Measurements from ENCODE around the gene MYG1.

The MYG1 gene

DNA sequence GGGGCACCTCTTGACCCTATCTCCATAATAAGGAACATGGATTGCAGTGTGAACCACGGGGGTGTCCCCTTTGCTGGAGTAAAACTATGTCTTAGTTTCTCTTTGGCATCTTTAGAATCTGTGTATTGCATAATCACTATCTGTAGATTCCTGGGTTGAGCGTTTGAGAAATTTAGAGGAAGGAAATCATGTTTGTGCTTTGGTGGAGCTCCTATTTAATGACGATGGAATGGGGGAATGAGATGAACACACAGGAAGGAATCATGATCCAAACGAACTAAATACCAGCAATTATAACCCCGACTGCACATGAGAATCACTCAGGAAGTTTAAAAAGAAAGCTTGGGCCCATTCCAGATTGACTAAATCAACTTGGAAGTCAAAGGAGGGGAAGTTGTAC is 1.3 kb upstream of the MYG1 start:
- no peak overlapping the region for H3K4me3 ChIP-seq (ENCODE audit: low read length)
- TF ChIP-seq, protein P1, sequence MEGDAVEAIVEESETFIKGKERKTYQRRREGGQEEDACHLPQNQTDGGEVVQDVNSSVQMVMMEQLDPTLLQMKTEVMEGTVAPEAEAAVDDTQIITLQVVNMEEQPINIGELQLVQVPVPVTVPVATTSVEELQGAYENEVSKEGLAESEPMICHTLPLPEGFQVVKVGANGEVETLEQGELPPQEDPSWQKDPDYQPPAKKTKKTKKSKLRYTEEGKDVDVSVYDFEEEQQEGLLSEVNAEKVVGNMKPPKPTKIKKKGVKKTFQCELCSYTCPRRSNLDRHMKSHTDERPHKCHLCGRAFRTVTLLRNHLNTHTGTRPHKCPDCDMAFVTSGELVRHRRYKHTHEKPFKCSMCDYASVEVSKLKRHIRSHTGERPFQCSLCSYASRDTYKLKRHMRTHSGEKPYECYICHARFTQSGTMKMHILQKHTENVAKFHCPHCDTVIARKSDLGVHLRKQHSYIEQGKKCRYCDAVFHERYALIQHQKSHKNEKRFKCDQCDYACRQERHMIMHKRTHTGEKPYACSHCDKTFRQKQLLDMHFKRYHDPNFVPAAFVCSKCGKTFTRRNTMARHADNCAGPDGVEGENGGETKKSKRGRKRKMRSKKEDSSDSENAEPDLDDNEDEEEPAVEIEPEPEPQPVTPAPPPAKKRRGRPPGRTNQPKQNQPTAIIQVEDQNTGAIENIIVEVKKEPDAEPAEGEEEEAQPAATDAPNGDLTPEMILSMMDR (conservative IDR thresholded peaks at IDR 0.05; ENCODE audit: low read depth, low read length), result no peak
- no peak for DNase-seq (ENCODE audit: low read depth)

DNA sequence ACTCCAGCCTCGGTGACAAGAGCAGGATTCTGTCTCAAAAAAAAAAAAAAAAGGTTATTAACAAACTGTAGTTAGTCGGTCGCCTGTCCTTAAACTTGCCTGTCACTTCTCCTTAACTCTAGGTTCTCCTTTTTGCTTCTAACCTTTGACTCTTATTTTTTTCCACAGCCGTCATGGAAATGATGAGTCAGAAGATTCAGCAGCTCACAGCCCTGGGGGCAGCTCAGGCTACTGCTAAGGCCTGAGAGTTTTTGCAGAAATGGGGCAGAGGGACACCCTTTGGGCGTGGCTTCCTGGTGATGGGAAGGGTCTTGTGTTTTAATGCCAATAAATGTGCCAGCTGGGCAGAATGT is 418 bp upstream of the MYG1 start:
- H3K4me3 ChIP-seq (ENCODE audit: low read length), result peak overlapping the region; percentile 91
- TF ChIP-seq, protein P1 (conservative IDR thresholded peaks at IDR 0.05; ENCODE audit: low read depth, low read length), result no peak
- no peak for DNase-seq (ENCODE audit: low read depth)

DNA sequence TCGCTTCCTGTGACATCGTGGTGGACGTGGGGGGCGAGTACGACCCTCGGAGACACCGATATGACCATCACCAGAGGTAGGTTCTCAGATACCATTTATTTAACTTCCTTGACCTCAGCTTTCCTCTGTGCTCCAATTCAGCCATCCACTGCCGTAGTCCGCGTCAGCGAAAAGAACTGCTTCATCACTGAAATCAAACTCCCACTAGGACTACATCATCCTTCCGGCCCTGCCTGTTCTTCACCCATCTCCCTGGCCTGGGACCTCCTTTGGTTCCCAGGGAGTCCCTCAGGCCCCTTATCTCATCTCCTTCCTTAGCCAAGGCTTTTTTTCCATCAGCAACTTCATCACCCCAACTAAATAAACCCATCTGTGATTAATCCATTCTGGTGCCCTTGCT is 692 bp downstream of the MYG1 start:
- H3K4me3 ChIP-seq (ENCODE audit: low read length), result peak overlapping the region; percentile 91
- TF ChIP-seq, protein P1 (conservative IDR thresholded peaks at IDR 0.05; ENCODE audit: low read depth, low read length), result no peak
- DNase-seq (ENCODE audit: low read depth), result no peak

DNA sequence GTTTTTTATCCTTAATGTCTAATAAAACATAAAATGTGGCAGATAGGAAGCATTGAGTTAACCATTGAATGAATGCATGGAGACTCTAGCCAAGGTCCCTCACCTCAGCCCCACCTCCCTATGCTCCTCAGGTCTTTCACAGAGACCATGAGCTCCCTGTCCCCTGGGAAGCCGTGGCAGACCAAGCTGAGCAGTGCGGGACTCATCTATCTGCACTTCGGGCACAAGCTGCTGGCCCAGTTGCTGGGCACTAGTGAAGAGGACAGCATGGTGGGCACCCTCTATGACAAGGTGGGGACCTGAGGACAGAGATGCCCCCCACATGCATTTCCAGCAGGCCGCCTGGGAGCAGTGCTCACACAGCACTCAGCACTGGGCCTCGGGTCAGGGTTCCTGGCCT is 3.4 kb downstream of the MYG1 start:
- no peak overlapping the region for H3K4me3 ChIP-seq (ENCODE audit: low read length)
- no peak for DNase-seq (ENCODE audit: low read depth)
- TF ChIP-seq, protein P1 (conservative IDR thresholded peaks at IDR 0.05; ENCODE audit: low read depth, low read length), result no peak

DNA sequence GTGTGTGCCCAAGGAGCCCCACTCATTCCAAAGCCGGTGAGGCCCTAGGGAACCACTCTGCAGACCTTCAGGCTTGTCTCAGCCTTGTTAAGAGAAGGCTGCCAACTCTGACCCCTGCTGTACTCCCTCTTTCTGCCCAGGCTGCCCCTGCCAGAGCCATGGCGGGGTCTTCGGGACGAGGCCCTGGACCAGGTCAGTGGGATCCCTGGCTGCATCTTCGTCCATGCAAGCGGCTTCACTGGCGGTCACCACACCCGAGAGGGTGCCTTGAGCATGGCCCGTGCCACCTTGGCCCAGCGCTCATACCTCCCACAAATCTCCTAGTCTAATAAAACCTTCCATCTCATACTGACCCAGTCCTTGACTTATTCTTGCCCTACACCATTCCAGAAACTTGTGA is 7.3 kb downstream of the MYG1 start:
- H3K4me3 ChIP-seq (ENCODE audit: low read length), result no peak overlapping the region
- no peak for DNase-seq (ENCODE audit: low read depth)
- TF ChIP-seq, protein P1 (conservative IDR thresholded peaks at IDR 0.05; ENCODE audit: low read depth, low read length), result no peak

DNA sequence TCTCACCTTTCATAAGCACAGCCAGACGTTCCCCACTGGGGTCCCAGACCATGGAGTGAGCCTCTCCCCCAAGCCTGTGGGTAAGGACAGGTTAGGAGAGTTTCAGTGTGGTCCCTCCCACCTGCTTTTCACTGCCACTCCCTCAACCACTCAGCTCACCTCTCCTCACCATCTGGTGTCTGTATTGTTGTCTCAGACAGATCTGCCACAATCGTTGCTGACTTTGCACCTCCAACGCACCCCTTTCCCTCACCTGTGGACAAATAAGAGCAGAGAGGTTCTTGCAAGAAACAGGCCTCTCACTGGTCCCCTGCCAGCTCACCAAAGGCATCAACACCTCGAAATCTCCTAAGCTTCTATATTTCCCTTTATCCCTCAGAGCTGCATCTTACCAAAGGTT is 8.8 kb downstream of the MYG1 start:
- no peak for DNase-seq (ENCODE audit: low read depth)
- TF ChIP-seq, protein P1 (conservative IDR thresholded peaks at IDR 0.05; ENCODE audit: low read depth, low read length), result no peak
- H3K4me3 ChIP-seq (ENCODE audit: low read length), result no peak overlapping the region

DNA sequence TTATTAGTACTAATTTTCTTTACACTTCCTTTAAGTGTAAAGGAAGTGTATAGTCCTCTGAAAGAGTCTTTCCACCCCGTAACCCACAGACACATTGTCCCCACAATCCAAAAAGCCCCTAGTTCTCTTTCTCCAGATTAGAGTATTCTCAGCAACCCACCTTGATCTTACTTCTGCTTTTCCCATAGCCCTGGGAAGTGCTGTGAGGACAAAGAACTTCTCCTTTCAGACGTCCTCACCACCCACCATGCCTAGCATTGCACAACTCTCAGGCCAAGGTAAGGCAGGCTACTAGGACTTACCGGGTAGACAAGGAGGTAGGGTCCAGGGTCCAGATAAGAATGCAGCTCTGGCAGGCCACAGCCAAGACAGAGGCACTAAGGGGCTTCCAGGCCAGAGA is 14.5 kb downstream of the MYG1 start:
- TF ChIP-seq, protein P1 (conservative IDR thresholded peaks at IDR 0.05; ENCODE audit: low read depth, low read length), result no peak
- no peak for DNase-seq (ENCODE audit: low read depth)
- H3K4me3 ChIP-seq (ENCODE audit: low read length), result no peak overlapping the region

All from retinal pigment epithelial cell (primary cell).